SH-SY5Y (cell line): Measurements from ENCODE around the gene TFDP1.

ENCODE experiments used
- GATA2 ChIP-seq: IDR thresholded peaks from 2 replicates; pipeline ENCODE4 v1.6.1; 2011; ENCODE audit warnings: mild to moderate bottlenecking, low read depth, low read length
- GATA3 ChIP-seq: IDR thresholded peaks from 2 replicates; pipeline ENCODE4 v1.6.1; 2011; ENCODE audit warnings: low read depth, mild to moderate bottlenecking, low read length, moderate library complexity

DNA sequence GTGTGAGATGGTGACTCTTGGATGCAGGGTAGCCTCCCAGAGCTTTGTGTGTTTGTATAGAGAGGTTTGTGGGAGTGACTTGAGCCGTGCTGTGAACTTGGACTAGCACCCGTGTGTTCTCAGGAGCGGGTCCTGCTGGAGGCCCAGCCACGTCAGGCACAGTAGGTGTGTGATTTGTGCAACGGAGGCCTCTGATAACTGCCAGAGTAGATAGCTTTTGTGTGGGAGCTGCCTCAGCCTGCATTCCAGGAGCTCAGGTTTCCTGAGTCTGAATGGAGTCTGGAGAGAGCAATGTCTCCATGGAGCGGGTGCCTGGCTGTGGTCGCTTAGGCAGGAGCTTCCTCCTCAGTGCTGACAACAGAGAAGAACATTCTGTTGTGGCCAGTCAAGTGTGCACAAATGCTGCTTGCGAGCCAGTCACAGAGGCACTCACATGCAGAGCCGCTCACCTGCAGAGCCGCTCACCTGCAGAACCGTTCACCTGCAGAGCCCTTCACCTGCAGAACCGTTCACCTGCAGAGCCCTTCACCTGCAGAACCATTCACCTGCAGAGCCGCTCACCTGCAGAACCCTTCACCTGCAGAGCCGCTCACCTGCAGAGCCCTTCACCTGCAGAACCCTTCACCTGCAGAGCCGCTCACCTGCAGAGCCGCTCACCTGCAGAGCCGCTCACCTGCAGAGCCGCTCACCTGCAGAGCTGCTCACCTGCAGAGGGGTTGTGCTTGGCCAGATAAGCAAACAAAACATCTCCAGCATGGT lies 32.6 kb downstream of the TFDP1 start:
- TF ChIP-seq GATA2 (no peak), GATA3 (no peak)
